Karpas-422 (cell line): Measurements from ENCODE around the gene UBR1. TPM values are rescaled to one million over a fixed set of nuclear protein-coding genes. Genes with fewer than 3 reads are reported as not detected.

ENCODE experiments used
- DNase-seq: peaks from one replicate; pipeline ENCODE4 v3.0.0-alpha.2; 2015
- H2AFZ ChIP-seq: fragments of 200-600 bp; sonication (generic); 2 replicates; pipeline ENCODE4 v1.6.1; 2014; ENCODE audit warnings: antibody characterized with exemption, low read length, mixed read lengths
- H3K27ac ChIP-seq: fragments of 200-600 bp; sonication (generic); 2 replicates; pipeline ENCODE4 v1.5.1; 2014; ENCODE audit warnings: mild to moderate bottlenecking, low read length, moderate library complexity
- H3K27me3 ChIP-seq: fragments of 200-600 bp; sonication (generic); 2 replicates; pipeline ENCODE4 v1.6.1; 2014; ENCODE audit warnings: low read length, mixed read lengths
- H3K36me3 ChIP-seq: fragments of 200-600 bp; sonication (generic); 2 replicates; pipeline ENCODE4 v1.6.1; 2014; ENCODE audit warnings: low read length, mixed read lengths; ENCODE audit not compliant: insufficient read depth
- H3K4me1 ChIP-seq: fragments of 200-600 bp; sonication (generic); 2 replicates; pipeline ENCODE4 v1.6.1; 2014; ENCODE audit warnings: mild to moderate bottlenecking, low read length, mixed read lengths
- H3K4me2 ChIP-seq: fragments of 200-600 bp; sonication (generic); 2 replicates; pipeline ENCODE4 v1.6.1; 2014; ENCODE audit warnings: low read length, low read depth, mild to moderate bottlenecking; ENCODE audit not compliant: poor library complexity, severe bottlenecking
- H3K4me3 ChIP-seq: fragments of 200-600 bp; sonication (generic); 2 replicates; pipeline ENCODE4 v1.5.1; 2014; ENCODE audit warnings: mild to moderate bottlenecking, antibody characterized with exemption, low read length, mixed read lengths
- H3K79me2 ChIP-seq: fragments of 200-600 bp; sonication (generic); 2 replicates; pipeline ENCODE4 v1.6.1; 2014; ENCODE audit warnings: mild to moderate bottlenecking, low read length, mixed read lengths
- H3K9ac ChIP-seq: fragments of 200-600 bp; sonication (generic); 2 replicates; pipeline ENCODE4 v1.6.0; 2014; ENCODE audit warnings: low read length
- H3K9me2 ChIP-seq: fragments of 200-600 bp; sonication (generic), shearing (Covaris generic); replicated peaks from 2 replicates; pipeline ENCODE4 v1.6.0; 2014; ENCODE audit warnings: mild to moderate bottlenecking, low read length, moderate library complexity; ENCODE audit not compliant: insufficient read depth
- H3K9me3 ChIP-seq: fragments of 300-700, 200-600 bp; sonication (generic); 2 replicates; pipeline ENCODE4 v1.6.1; 2014; ENCODE audit warnings: low read length, mixed read lengths
- H4K20me1 ChIP-seq: fragments of 200-600 bp; sonication (generic); 2 replicates; pipeline ENCODE4 v1.6.1; 2014; ENCODE audit warnings: mild to moderate bottlenecking, antibody characterized with exemption, low read length, low read depth; ENCODE audit not compliant: insufficient read depth
- total RNA-seq: library from RNA; depleted of rRNA; stranded (reverse); fragments of >200 nt; shearing (Covaris generic); gene quantifications from 2 replicates; pipeline ENCODE4 v1.2.3, GENCODE V29; 2014; ENCODE audit warnings: low replicate concordance

Gene UBR1
- total RNA-seq, 1 experiment from 2014 or later: 56.0 TPM

DNA sequence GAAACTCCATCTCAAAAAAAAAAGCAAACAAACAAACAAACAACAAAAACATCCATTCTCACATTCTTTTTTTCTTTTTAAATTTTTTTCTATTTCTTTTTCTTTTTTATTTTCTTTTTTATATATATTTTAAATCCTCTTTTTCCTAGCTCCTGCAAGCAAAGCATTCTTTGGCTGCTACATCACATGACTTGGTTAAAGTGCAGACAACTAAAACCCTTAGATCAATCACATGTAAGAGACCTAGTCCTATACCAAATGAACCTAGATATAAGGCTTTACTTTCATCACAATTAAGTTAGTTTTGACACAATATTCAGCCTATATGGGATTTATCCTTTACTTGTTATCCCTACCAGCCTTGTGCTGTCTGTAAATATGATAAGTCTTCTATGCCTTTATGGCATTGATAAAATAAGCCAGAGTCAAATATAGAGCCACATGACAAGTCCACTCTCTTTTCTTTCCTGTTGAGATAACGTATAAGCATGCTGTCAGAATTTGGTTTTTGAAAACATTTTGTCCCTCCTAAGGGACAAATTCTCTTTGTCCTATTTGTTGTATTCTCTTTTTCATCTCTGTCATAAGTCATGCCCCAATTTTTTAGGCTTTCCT, 11.3 kb downstream of the UBR1 start:
- Histone ChIP-seq H3K4me3 (no peak overlapping the region), H2AFZ (no peak overlapping the region), H3K4me1 (peaks cover 22% of the 10 kb centered on the region), H3K27me3 (no peaks in the 10 kb centered on the region), H3K9ac (no peak overlapping the region), H3K36me3 (peaks cover 10% of the 10 kb centered on the region; the same call in 1 of the 2 replicates), H3K4me2 (no peak overlapping the region), H3K9me2 (no peaks in the 10 kb centered on the region), H4K20me1 (no peaks in the 10 kb centered on the region), H3K9me3 (no peaks in the 10 kb centered on the region), H3K79me2 (peaks cover 94% of the 10 kb centered on the region), H3K27ac (no peak overlapping the region)
- no peak for DNase-seq

DNA sequence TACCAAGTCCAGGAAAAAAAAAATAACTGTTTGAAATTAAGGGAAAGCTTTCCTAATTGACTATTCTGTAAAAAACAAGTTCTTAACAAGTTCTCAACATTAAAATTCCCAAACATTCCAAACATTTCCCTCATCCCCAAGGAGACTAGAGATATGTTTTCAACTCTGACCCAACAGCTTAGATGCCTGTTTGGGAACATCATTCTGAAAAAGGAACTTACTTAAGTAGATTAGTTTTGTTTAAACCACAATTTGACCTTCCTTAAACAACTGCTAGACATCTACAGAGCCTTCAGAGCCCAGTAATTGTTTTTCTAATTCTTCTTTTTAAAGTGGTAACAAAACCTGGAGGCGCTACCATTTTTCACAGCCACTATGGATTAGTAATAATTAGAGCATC, 12.8 kb downstream of the UBR1 start:
- Histone ChIP-seq H3K4me1 (peaks cover 22% of the 10 kb centered on the region), H3K9me3 (no peaks in the 10 kb centered on the region), H3K9ac (no peak overlapping the region), H3K79me2 (peaks cover 91% of the 10 kb centered on the region), H3K27me3 (no peaks in the 10 kb centered on the region), H3K4me2 (no peak overlapping the region), H3K9me2 (no peaks in the 10 kb centered on the region), H3K4me3 (no peak overlapping the region), H3K27ac (peak overlapping the region; percentile 2), H2AFZ (no peak overlapping the region), H4K20me1 (no peaks in the 10 kb centered on the region), H3K36me3 (peaks cover 8% of the 10 kb centered on the region; the same call in 1 of the 2 replicates)
- DNase-seq: peak; percentile 59

GRCh38 chr15:43091859-43092258, 14.0 kb downstream of the UBR1 start:
- Histone ChIP-seq H3K9me2 (no peaks in the 10 kb centered on the region), H3K4me3 (no peak overlapping the region), H4K20me1 (no peaks in the 10 kb centered on the region), H3K9me3 (no peaks in the 10 kb centered on the region), H3K9ac (no peak overlapping the region), H3K79me2 (peaks cover 89% of the 10 kb centered on the region), H3K4me1 (peaks cover 22% of the 10 kb centered on the region), H3K27me3 (no peaks in the 10 kb centered on the region), H3K27ac (no peak overlapping the region), H3K4me2 (no peak overlapping the region), H2AFZ (no peak overlapping the region), H3K36me3 (peaks cover 4% of the 10 kb centered on the region; the same call in 1 of the 2 replicates)
- no peak for DNase-seq

DNA sequence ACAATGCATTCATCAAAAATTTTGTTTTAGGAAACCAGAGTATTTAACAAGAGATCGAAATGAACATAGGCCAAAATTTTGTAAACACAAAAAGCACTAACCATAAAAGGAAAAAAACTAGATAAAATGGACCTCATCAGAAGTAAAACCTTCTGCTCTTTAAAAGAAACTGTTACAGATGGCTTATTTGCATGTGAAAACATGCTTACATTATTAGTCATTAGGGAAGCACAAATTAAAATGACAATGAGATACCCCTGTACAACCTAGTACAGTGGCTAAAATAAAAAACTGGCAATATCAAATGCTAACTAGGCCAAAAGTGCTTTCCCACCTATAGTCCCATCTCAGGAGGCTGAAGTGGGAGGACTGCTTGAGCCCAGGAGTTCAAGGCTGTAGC, 19.3 kb downstream of the UBR1 start:
- Histone ChIP-seq H3K27ac (no peak overlapping the region), H3K9me3 (no peaks in the 10 kb centered on the region)

DNA sequence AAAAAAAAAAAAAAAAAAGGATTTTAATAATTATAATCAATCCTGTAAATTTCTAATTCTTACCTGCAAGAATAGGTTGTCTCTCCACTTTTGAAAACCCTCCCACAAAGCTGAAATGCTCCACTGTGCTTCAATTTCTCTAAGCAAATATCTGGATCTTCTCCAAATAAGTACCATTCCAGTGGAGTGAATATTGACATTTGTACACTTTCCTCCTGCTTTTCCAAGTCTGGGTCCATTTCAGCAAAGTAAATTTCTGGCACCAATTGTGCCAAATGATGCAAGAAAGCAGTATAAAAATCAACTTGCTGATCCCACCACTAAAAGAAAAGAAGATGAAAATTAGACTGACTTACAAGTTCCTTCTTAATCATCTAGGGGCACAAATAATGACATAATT, 19.9 kb downstream of the UBR1 start:
- Histone ChIP-seq H3K4me3 (no peak overlapping the region), H3K9ac (no peak overlapping the region), H3K27ac (no peak overlapping the region), H3K9me3 (no peaks in the 10 kb centered on the region), H3K79me2 (peaks cover 65% of the 10 kb centered on the region), H2AFZ (no peak overlapping the region), H3K4me2 (no peak overlapping the region), H3K36me3 (peaks cover 38% of the 10 kb centered on the region), H3K9me2 (no peaks in the 10 kb centered on the region), H4K20me1 (no peaks in the 10 kb centered on the region), H3K27me3 (no peaks in the 10 kb centered on the region), H3K4me1 (peaks cover 5% of the 10 kb centered on the region)
- DNase-seq: no peak

More for the DNA sequence above, 19.3 kb downstream of the UBR1 start:
- Histone ChIP-seq H3K9ac (no peak overlapping the region), H2AFZ (no peak overlapping the region), H3K27me3 (no peaks in the 10 kb centered on the region), H3K79me2 (peaks cover 71% of the 10 kb centered on the region), H3K4me3 (no peak overlapping the region), H3K4me2 (no peak overlapping the region), H3K9me2 (no peaks in the 10 kb centered on the region), H3K4me1 (peaks cover 5% of the 10 kb centered on the region), H4K20me1 (no peaks in the 10 kb centered on the region), H3K36me3 (peaks cover 35% of the 10 kb centered on the region)
- no peak for DNase-seq

DNA sequence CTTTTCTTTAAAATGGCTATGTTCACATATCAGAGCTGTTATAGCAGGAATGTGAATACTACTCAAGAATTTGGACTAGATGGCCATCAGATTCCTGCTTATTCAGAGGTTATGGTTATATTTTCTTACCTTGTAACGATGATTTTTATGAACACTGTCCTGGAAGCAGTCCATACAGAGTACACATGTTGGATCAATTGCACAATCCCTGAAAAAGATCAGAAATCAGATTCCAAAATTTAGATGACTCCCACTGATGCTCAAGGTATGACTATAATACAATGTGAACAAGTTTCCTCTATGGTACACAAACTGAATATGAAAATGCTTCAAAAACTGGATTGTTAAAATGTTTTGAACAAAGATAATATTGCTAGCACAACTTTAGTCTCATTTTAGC, 23.3 kb downstream of the UBR1 start:
- no peaks in the 10 kb centered on the region for H3K9me2 ChIP-seq
- no peaks in the 10 kb centered on the region for H4K20me1 ChIP-seq
- H3K9ac ChIP-seq: no peak overlapping the region
- H3K4me3 ChIP-seq: no peak overlapping the region
- H3K9me3 ChIP-seq: no peaks in the 10 kb centered on the region
- no peak overlapping the region for H2AFZ ChIP-seq
- H3K27ac ChIP-seq: no peak overlapping the region
- no peaks in the 10 kb centered on the region for H3K27me3 ChIP-seq
- H3K4me2 ChIP-seq: no peak overlapping the region
- no peak for DNase-seq
- H3K36me3 ChIP-seq: peaks cover 49% of the 10 kb centered on the region
- peaks cover 62% of the 10 kb centered on the region for H3K79me2 ChIP-seq
- H3K4me1 ChIP-seq: no peaks in the 10 kb centered on the region

DNA sequence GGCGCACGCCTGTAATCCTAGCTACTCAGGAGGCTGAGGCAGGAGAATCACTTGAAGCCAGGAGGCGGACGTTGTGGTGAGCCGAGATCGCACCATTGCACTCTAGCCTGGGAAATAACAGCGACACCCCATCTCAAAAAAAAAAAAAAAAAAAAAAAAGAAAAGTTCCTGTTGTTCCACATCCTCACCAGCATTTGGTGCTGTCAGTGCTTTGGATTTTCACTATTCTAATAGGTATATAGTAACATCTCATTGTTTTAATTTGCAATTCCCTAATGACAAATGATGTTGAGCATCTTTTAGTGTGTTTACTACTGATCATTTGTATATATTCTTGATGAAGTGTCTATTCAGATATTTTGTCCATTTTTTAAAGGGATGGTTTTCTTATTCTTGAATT, 24.6 kb downstream of the UBR1 start:
- no peak for DNase-seq
- Histone ChIP-seq H3K4me2 (no peak overlapping the region), H3K4me1 (no peaks in the 10 kb centered on the region), H3K9me2 (no peaks in the 10 kb centered on the region), H3K9ac (no peak overlapping the region), H3K79me2 (peaks cover 52% of the 10 kb centered on the region), H3K27ac (no peak overlapping the region), H2AFZ (no peak overlapping the region), H3K27me3 (no peaks in the 10 kb centered on the region), H3K36me3 (peaks cover 49% of the 10 kb centered on the region), H3K9me3 (no peaks in the 10 kb centered on the region), H4K20me1 (no peaks in the 10 kb centered on the region), H3K4me3 (no peak overlapping the region)

DNA sequence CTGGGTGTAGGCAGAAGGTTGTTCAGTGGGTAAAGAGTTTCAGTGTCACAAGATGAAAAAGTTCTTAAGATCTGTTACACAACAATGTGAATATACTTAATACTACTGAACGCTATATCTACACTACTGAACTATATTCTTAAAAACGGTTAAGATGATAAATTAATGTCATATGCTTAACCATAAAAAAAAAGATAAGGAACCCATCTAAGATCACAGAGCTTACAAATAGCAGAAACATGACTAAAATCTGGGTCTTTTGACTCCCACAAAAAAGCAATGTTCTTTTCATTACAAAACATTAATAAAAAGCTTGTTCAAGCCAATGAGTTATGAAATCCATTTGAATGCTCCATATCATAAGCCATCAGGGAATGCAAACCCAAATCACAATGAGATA, 34.4 kb downstream of the UBR1 start:
- Histone ChIP-seq H4K20me1 (no peaks in the 10 kb centered on the region), H3K27ac (no peak overlapping the region), H3K4me1 (no peaks in the 10 kb centered on the region), H3K79me2 (peaks cover 20% of the 10 kb centered on the region), H3K9ac (no peak overlapping the region), H3K9me3 (no peaks in the 10 kb centered on the region), H3K36me3 (peaks cover 57% of the 10 kb centered on the region), H3K27me3 (no peaks in the 10 kb centered on the region), H3K4me3 (no peak overlapping the region), H2AFZ (no peak overlapping the region), H3K4me2 (no peak overlapping the region), H3K9me2 (no peaks in the 10 kb centered on the region)
- no peak for DNase-seq
